ENCODE data around the gene PTGES3.

DNA sequence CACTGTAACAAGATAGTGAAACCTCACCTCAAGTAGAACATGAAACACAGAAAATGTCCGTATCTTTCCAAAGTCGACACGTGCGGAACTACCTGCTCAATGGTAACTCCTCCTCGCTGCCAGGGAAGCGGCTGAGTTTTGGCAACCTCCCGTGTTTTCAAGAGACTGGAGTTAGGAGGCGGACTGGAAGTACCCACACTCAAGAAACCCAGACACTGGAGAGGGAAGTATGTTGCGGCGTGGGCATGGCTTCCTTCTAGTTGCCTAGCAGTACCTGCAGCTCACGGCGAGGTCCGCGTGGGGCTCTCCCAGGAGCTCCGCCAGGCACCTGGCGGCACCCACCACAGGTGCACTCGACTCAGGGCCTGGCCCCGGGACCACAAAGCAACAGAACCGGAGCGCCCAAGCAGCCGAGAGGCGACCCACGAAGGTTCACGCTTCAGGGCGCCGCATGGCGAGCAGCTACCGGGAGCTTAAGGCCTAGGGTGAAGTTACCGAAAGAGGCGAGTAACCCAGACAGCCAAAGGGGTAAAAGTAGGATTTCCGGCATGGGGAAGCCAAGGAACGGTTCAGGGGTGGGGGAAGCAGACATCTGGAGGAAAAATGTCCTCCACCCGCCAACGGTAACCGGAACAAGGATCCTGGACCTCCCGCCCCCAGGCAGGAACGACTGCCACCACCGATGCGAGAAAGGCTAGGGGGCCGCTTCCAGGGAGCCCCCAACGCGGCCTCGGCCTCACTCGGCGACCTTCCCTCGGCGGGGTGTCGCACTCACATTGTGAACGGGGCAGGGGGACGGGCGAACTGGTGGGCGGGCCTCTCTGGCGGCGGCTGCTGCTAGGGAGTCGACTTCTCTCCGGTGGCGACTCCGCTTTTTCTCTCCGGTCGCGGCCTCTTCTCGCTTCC, 608 bp downstream of the PTGES3 start:
- TF ChIP-seq, protein P1, sequence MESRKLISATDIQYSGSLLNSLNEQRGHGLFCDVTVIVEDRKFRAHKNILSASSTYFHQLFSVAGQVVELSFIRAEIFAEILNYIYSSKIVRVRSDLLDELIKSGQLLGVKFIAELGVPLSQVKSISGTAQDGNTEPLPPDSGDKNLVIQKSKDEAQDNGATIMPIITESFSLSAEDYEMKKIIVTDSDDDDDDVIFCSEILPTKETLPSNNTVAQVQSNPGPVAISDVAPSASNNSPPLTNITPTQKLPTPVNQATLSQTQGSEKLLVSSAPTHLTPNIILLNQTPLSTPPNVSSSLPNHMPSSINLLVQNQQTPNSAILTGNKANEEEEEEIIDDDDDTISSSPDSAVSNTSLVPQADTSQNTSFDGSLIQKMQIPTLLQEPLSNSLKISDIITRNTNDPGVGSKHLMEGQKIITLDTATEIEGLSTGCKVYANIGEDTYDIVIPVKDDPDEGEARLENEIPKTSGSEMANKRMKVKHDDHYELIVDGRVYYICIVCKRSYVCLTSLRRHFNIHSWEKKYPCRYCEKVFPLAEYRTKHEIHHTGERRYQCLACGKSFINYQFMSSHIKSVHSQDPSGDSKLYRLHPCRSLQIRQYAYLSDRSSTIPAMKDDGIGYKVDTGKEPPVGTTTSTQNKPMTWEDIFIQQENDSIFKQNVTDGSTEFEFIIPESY (IDR thresholded peaks at IDR 0.05; ENCODE audit: extremely low read depth, insufficient replicate concordance, low read length): no peak
- TF ChIP-seq POLR2A (IDR thresholded peaks at IDR 0.05; ENCODE audit: borderline replicate concordance, extremely low read depth, insufficient read depth, insufficient read length) (no peak), POLR2AphosphoS5 (IDR thresholded peaks at IDR 0.05; ENCODE audit: low read depth, low read length) (no peak)
- TF ChIP-seq, protein P2, sequence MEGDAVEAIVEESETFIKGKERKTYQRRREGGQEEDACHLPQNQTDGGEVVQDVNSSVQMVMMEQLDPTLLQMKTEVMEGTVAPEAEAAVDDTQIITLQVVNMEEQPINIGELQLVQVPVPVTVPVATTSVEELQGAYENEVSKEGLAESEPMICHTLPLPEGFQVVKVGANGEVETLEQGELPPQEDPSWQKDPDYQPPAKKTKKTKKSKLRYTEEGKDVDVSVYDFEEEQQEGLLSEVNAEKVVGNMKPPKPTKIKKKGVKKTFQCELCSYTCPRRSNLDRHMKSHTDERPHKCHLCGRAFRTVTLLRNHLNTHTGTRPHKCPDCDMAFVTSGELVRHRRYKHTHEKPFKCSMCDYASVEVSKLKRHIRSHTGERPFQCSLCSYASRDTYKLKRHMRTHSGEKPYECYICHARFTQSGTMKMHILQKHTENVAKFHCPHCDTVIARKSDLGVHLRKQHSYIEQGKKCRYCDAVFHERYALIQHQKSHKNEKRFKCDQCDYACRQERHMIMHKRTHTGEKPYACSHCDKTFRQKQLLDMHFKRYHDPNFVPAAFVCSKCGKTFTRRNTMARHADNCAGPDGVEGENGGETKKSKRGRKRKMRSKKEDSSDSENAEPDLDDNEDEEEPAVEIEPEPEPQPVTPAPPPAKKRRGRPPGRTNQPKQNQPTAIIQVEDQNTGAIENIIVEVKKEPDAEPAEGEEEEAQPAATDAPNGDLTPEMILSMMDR (IDR thresholded peaks at IDR 0.05 in 2 of 3, conservative IDR thresholded peaks at IDR 0.05 in 1 of 3; ENCODE audit: borderline replicate concordance in 1 of 3, insufficient read depth in 1 of 3, low read depth in 2 of 3, low read length in 2 of 3): no peak
- TF ChIP-seq, protein P3, sequence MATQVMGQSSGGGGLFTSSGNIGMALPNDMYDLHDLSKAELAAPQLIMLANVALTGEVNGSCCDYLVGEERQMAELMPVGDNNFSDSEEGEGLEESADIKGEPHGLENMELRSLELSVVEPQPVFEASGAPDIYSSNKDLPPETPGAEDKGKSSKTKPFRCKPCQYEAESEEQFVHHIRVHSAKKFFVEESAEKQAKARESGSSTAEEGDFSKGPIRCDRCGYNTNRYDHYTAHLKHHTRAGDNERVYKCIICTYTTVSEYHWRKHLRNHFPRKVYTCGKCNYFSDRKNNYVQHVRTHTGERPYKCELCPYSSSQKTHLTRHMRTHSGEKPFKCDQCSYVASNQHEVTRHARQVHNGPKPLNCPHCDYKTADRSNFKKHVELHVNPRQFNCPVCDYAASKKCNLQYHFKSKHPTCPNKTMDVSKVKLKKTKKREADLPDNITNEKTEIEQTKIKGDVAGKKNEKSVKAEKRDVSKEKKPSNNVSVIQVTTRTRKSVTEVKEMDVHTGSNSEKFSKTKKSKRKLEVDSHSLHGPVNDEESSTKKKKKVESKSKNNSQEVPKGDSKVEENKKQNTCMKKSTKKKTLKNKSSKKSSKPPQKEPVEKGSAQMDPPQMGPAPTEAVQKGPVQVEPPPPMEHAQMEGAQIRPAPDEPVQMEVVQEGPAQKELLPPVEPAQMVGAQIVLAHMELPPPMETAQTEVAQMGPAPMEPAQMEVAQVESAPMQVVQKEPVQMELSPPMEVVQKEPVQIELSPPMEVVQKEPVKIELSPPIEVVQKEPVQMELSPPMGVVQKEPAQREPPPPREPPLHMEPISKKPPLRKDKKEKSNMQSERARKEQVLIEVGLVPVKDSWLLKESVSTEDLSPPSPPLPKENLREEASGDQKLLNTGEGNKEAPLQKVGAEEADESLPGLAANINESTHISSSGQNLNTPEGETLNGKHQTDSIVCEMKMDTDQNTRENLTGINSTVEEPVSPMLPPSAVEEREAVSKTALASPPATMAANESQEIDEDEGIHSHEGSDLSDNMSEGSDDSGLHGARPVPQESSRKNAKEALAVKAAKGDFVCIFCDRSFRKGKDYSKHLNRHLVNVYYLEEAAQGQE (IDR thresholded peaks at IDR 0.05; ENCODE audit: low read depth): no peak
